PC-9 (cell line): ENCODE results near the gene NMNAT3. TPM values are rescaled to one million over a fixed set of nuclear protein-coding genes. Genes with fewer than 3 reads are reported as not detected.
"Not testable (repeated sequence)": the region's sequence is repeated elsewhere in the genome, so short reads cannot be mapped to it uniquely, and the experiment has no call there.

Experiments
- BruUV-seq: library from RNA; stranded (reverse); fragments of 400-500 nt; replicated peaks from 2 replicates; lab custom pipeline; 2021; lab: Mats Ljungman, UMichigan
- CTCF ChIA-PET: fragments of 300-600 bp; sonication (Branson Sonifier 250); formaldehyde crosslinking; loops from one replicate; lab custom pipeline; 2022; ENCODE audit warnings: antibody characterized with exemption; lab: Charles Lee
- POLR2A ChIA-PET: fragments of 300-600 bp; sonication (Branson Sonifier 250); formaldehyde crosslinking; loops from one replicate; lab custom pipeline; 2022; ENCODE audit warnings: antibody characterized with exemption; ENCODE audit not compliant: unreplicated experiment; lab: Charles Lee
- DNase-seq, 2 experiments: peaks; one replicate each; pipeline versions ENCODE4 v3.0.0 to v3.0.0-alpha.2; 2015 to 2022; ENCODE audit warnings: mixed read lengths in 1 of 2
- H2AFZ ChIP-seq: fragments of 200-600 bp; sonication (generic); 2 replicates; pipeline ENCODE4 v1.8.1; 2017; ENCODE audit warnings: antibody characterized with exemption
- H3F3A ChIP-seq: fragments of 200-600 bp; sonication (generic); 2 replicates; pipeline ENCODE4 v1.8.1; 2017; ENCODE audit warnings: antibody characterized with exemption, mild to moderate bottlenecking, low read depth; ENCODE audit not compliant: insufficient read depth
- H3K27ac ChIP-seq: fragments of 200-600 bp; sonication (generic); 2 replicates; pipeline ENCODE4 v1.6.1; 2016; ENCODE audit warnings: mixed run types
- H3K27me3 ChIP-seq: fragments of 200-600 bp; sonication (generic); 2 replicates; pipeline ENCODE4 v1.6.1; 2016; ENCODE audit warnings: low read depth, mixed run types; ENCODE audit not compliant: insufficient read depth
- H3K36me3 ChIP-seq: fragments of 200-600 bp; sonication (generic); 2 replicates; pipeline ENCODE4 v1.6.1; 2016; ENCODE audit warnings: low read depth, mixed run types
- H3K4me1 ChIP-seq: fragments of 200-600 bp; sonication (generic); replicated peaks from 2 replicates; pipeline ENCODE4 v1.6.1; 2016; ENCODE audit warnings: mixed run types; ENCODE audit not compliant: insufficient read depth
- H3K4me2 ChIP-seq: fragments of 200-600 bp; sonication (generic); 2 replicates; pipeline ENCODE4 v1.6.1; 2017; ENCODE audit warnings: mixed run types
- H3K4me3 ChIP-seq: fragments of 200-600 bp; sonication (generic); 2 replicates; pipeline ENCODE4 v1.6.1; 2016; ENCODE audit warnings: mixed run types
- H3K79me2 ChIP-seq: fragments of 200-600 bp; sonication (generic); 2 replicates; pipeline ENCODE4 v1.6.1; 2017; ENCODE audit warnings: low read depth, mixed run types
- H3K9me2 ChIP-seq: fragments of 200-600 bp; sonication (generic); 2 replicates; pipeline ENCODE4 v1.8.1; 2017; ENCODE audit warnings: mild to moderate bottlenecking; ENCODE audit not compliant: insufficient read depth
- H3K9me3 ChIP-seq: fragments of 200-600 bp; sonication (generic); 2 replicates; pipeline ENCODE4 v1.8.1; 2016; ENCODE audit warnings: low read depth; ENCODE audit not compliant: insufficient read depth
- H4K20me1 ChIP-seq: fragments of 200-600 bp; sonication (generic); 2 replicates; pipeline ENCODE4 v1.8.1; 2017; ENCODE audit not compliant: insufficient read depth
- CTCF ChIP-seq: fragments of 200-600 bp; sonication (generic); conservative IDR thresholded peaks from 2 replicates; pipeline ENCODE4 v1.6.1; 2017; ENCODE audit warnings: mixed run types, antibody characterized with exemption, mild to moderate bottlenecking, moderate library complexity
- EZH2 ChIP-seq: fragments of 200-600 bp; sonication (generic); IDR thresholded peaks from 2 replicates; pipeline ENCODE4 v1.8.0; 2017; ENCODE audit warnings: antibody characterized with exemption, low read depth
- intact Hi-C: fragments of 100-400 bp; cut with micrococcal nuclease; formaldehyde crosslinking; loops from one replicate; pipeline ENCODE4 v1.10.0; 2022; ENCODE audit not compliant: unreplicated experiment
- total RNA-seq: library from RNA; stranded (reverse); gene quantifications from 2 replicates; pipeline ENCODE4 v1.2.3, GENCODE V29; 2021

The NMNAT3 gene
- total RNA-seq, 1 experiment from 2014 or later: 1.6 TPM

GRCh38 chr3:139602003-139602402, 75.8 kb downstream of the NMNAT3 start:
- BruUV-seq: no TSS peak
- CTCF ChIA-PET: no interaction called here
- H2AFZ ChIP-seq: no peak overlapping the region

GRCh38 chr3:139601191-139601961, 76.4 kb downstream of the NMNAT3 start:
- no peaks in the 10 kb centered on the region for H3K79me2 ChIP-seq
- no peak overlapping the region for H2AFZ ChIP-seq
- ChIA-PET POLR2A (no interaction called here), CTCF (no interaction called here)
- no peaks in the 10 kb centered on the region for H3K9me3 ChIP-seq
- H4K20me1 ChIP-seq: no peaks in the 10 kb centered on the region
- DNase-seq: peak in 1 of 2 experiments; percentile 70
- intact Hi-C loops: no loop called here
- peak overlapping the region; percentile 68 for H3K4me2 ChIP-seq
- no peaks in the 10 kb centered on the region; the same call in 1 of the 2 replicates for H3K9me2 ChIP-seq
- BruUV-seq: no TSS peak
- peaks cover 26% of the 10 kb centered on the region for H3K4me1 ChIP-seq
- H3K27ac ChIP-seq: peak overlapping the region; percentile 42
- peaks cover 16% of the 10 kb centered on the region for H3F3A ChIP-seq
- H3K27me3 ChIP-seq: no peaks in the 10 kb centered on the region
- no peak for TF ChIP-seq CTCF
- TF ChIP-seq EZH2: no peak
- H3K4me3 ChIP-seq: no peak overlapping the region
- H3K36me3 ChIP-seq: no peaks in the 10 kb centered on the region

More at GRCh38 chr3:139602003-139602402, 75.8 kb downstream of the NMNAT3 start:
- Histone ChIP-seq H3K36me3 (no peaks in the 10 kb centered on the region), H3K4me1 (peaks cover 26% of the 10 kb centered on the region), H3F3A (peaks cover 16% of the 10 kb centered on the region), H4K20me1 (no peaks in the 10 kb centered on the region), H3K4me3 (no peak overlapping the region), H3K27ac (0 out of 2 replicates have a peak overlapping the region, but pooled peaks have one; percentile 42), H3K9me3 (no peaks in the 10 kb centered on the region), H3K4me2 (peak overlapping the region; percentile 68), H3K9me2 (no peaks in the 10 kb centered on the region; the same call in 1 of the 2 replicates), H3K27me3 (no peaks in the 10 kb centered on the region), H3K79me2 (no peaks in the 10 kb centered on the region)
- TF ChIP-seq CTCF (no peak), EZH2 (no peak)
- DNase-seq: no peak
- POLR2A ChIA-PET: no interaction called here
- intact Hi-C loops: no loop called here

GRCh38 chr3:139597947-139598346, 79.8 kb downstream of the NMNAT3 start:
- Histone ChIP-seq H3K27me3 (no peaks in the 10 kb centered on the region), H4K20me1 (no peaks in the 10 kb centered on the region), H3K9me2 (no peaks in the 10 kb centered on the region; the same call in 1 of the 2 replicates), H3F3A (peaks cover 16% of the 10 kb centered on the region), H3K4me1 (peaks cover 26% of the 10 kb centered on the region), H3K36me3 (no peaks in the 10 kb centered on the region), H3K4me2 (no peak overlapping the region), H2AFZ (no peak overlapping the region), H3K4me3 (no peak overlapping the region), H3K9me3 (no peaks in the 10 kb centered on the region), H3K27ac (no peak overlapping the region), H3K79me2 (no peaks in the 10 kb centered on the region)
- CTCF ChIA-PET: interaction anchor here (0.7 kb wide), 1 partner anchor 145 kb away, joined by 4 read pairs; no protein-coding TSS in a partner anchor
- intact Hi-C loops: no loop called here
- POLR2A ChIA-PET: no interaction called here
- BruUV-seq: no TSS peak
- TF ChIP-seq EZH2 (no peak), CTCF (no peak)
- no peak for DNase-seq

GRCh38 chr3:139591186-139591585, 86.6 kb downstream of the NMNAT3 start:
- H2AFZ ChIP-seq, H3F3A ChIP-seq, POLR2A ChIA-PET, H3K4me2 ChIP-seq, BruUV-seq, DNase-seq, H3K27me3 ChIP-seq, H3K4me1 ChIP-seq, H3K9me2 ChIP-seq, H3K27ac ChIP-seq, intact Hi-C loops, H4K20me1 ChIP-seq, H3K36me3 ChIP-seq, CTCF ChIA-PET, H3K4me3 ChIP-seq, H3K9me3 ChIP-seq, H3K79me2 ChIP-seq: not testable (repeated sequence)
